ENCODE data around the gene SCYL1.

SCYL1 gene

GRCh38 chr11:65580031-65580692 is 55.3 kb downstream of the SCYL1 start:
- DNase-seq (ENCODE audit: low read depth), result no peak
- H3K4me3 ChIP-seq (ENCODE audit: low read depth, low read length), result no peak overlapping the region
- no peak for TF ChIP-seq POLR2A (IDR thresholded peaks at IDR 0.05; ENCODE audit: extremely low read depth, insufficient read length)
- TF ChIP-seq CTCF (IDR thresholded peaks at IDR 0.05; ENCODE audit: low read depth, low read length), result no peak
- no peak for TF ChIP-seq MAX (IDR thresholded peaks at IDR 0.05; ENCODE audit: low read depth, low read length)

- no peak overlapping the region for H3K4me3 ChIP-seq (ENCODE audit: low read depth, low read length)
- no peak for DNase-seq (ENCODE audit: low read depth)
- no peak for TF ChIP-seq CTCF (IDR thresholded peaks at IDR 0.05; ENCODE audit: low read depth, low read length)
- no peak for TF ChIP-seq MYC (IDR thresholded peaks at IDR 0.05; ENCODE audit: low read depth, low read length)
- TF ChIP-seq POLR2A (IDR thresholded peaks at IDR 0.05; ENCODE audit: extremely low read depth, insufficient read length), result no peak
- no peak for TF ChIP-seq MAX (IDR thresholded peaks at IDR 0.05; ENCODE audit: low read depth, low read length)
Observed at GRCh38 chr11:65580756-65581155, 55.9 kb downstream of the SCYL1 start.

GRCh38 chr11:65581928-65582327 is 57.0 kb downstream of the SCYL1 start:
- no peak for DNase-seq (ENCODE audit: low read depth)
- no peak overlapping the region for H3K4me3 ChIP-seq (ENCODE audit: low read depth, low read length)
- TF ChIP-seq POLR2A (IDR thresholded peaks at IDR 0.05; ENCODE audit: extremely low read depth, insufficient read length) (no peak), MYC (IDR thresholded peaks at IDR 0.05; ENCODE audit: low read depth, low read length) (no peak), CTCF (IDR thresholded peaks at IDR 0.05; ENCODE audit: low read depth, low read length) (no peak), MAX (IDR thresholded peaks at IDR 0.05; ENCODE audit: low read depth, low read length) (no peak)

GRCh38 chr11:65583589-65583988 is 58.7 kb downstream of the SCYL1 start:
- no peak for TF ChIP-seq CTCF (IDR thresholded peaks at IDR 0.05; ENCODE audit: low read depth, low read length)
- TF ChIP-seq MYC (IDR thresholded peaks at IDR 0.05; ENCODE audit: low read depth, low read length), result no peak
- no peak for TF ChIP-seq MAX (IDR thresholded peaks at IDR 0.05; ENCODE audit: low read depth, low read length)
- no peak for TF ChIP-seq POLR2A (IDR thresholded peaks at IDR 0.05; ENCODE audit: extremely low read depth, insufficient read length)
- H3K4me3 ChIP-seq (ENCODE audit: low read depth, low read length), result no peak overlapping the region

GRCh38 chr11:65584106-65584505 is 59.2 kb downstream of the SCYL1 start:
- no peak for DNase-seq (ENCODE audit: low read depth)
- no peak overlapping the region for H3K4me3 ChIP-seq (ENCODE audit: low read depth, low read length)
- TF ChIP-seq MYC (IDR thresholded peaks at IDR 0.05; ENCODE audit: low read depth, low read length), result no peak
- TF ChIP-seq MAX (IDR thresholded peaks at IDR 0.05; ENCODE audit: low read depth, low read length), result no peak
- no peak for TF ChIP-seq CTCF (IDR thresholded peaks at IDR 0.05; ENCODE audit: low read depth, low read length)
- TF ChIP-seq POLR2A (IDR thresholded peaks at IDR 0.05; ENCODE audit: extremely low read depth, insufficient read length), result no peak

More at GRCh38 chr11:65583589-65583988, 58.7 kb downstream of the SCYL1 start:
- no peak for DNase-seq (ENCODE audit: low read depth)

Data from NB4 (cell line).